Activated CD8-positive, alpha-beta memory T cell treated with anti-CD3 and anti-CD28 coated beads for 36 hours (primary cell): ENCODE results near the gene SSR3. TPM values are rescaled to one million over a fixed set of nuclear protein-coding genes. Genes with fewer than 3 reads are reported as not detected.

Experiments
- CTCF ChIA-PET: fragments of 350-600 bp; sonication (Branson Sonifier 250); formaldehyde crosslinking; loops from one replicate; lab custom pipeline; 2021; ENCODE audit warnings: antibody characterized with exemption; lab: Charles Lee
- POLR2A ChIA-PET: fragments of 350-600 bp; sonication (Branson Sonifier 250); formaldehyde crosslinking; loops from one replicate; lab custom pipeline; 2021; ENCODE audit warnings: antibody characterized with exemption; lab: Charles Lee
- total RNA-seq, 2 experiments: library from RNA; stranded (reverse); gene quantifications; one replicate each; pipeline ENCODE4 v1.2.3, GENCODE V29; 2021

SSR3 gene
- total RNA-seq, 2 experiments from 2014 or later = 182 to 191 TPM

DNA sequence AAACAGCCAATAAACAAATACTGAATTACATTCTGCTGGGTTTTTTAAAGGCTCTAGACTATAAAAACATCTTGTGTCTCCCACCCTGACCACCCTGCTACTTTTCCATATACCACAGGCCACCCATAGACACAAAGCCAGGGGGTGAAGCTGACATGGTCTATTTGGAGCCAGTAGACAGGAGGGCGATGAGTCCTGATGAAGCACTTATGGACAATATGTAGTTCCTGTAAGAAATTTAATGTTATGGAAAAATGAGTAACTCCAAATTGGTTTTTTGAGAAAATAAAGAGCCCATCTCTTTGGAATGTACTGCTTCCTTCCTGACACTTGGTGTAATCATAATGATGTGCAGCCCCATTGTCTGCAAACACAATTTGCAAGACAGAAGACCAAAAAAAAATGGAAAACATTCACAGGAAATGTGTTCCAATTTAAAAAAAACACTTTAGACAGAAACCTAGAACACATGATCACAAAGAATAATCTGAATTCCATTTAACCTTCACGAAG lies 11.8 kb downstream of the SSR3 start:
- ChIA-PET CTCF (no interaction called here), POLR2A (no interaction called here)

- ChIA-PET POLR2A (no interaction called here), CTCF (no interaction called here)
Measured at GRCh38 chr3:156542101-156543042, 12.5 kb downstream of the SSR3 start.

GRCh38 chr3:156539802-156540201 lies 15.1 kb downstream of the SSR3 start:
- POLR2A ChIA-PET = no interaction called here
- CTCF ChIA-PET = interaction anchor here (0.6 to 1.0 kb wide), 2 partner anchors 48 to 139 kb away, joined by 3 to 4 read pairs; no protein-coding TSS in a partner anchor

- ChIA-PET POLR2A (no interaction called here), CTCF (no interaction called here)
Measured at GRCh38 chr3:156539051-156539450, 15.9 kb downstream of the SSR3 start.

DNA sequence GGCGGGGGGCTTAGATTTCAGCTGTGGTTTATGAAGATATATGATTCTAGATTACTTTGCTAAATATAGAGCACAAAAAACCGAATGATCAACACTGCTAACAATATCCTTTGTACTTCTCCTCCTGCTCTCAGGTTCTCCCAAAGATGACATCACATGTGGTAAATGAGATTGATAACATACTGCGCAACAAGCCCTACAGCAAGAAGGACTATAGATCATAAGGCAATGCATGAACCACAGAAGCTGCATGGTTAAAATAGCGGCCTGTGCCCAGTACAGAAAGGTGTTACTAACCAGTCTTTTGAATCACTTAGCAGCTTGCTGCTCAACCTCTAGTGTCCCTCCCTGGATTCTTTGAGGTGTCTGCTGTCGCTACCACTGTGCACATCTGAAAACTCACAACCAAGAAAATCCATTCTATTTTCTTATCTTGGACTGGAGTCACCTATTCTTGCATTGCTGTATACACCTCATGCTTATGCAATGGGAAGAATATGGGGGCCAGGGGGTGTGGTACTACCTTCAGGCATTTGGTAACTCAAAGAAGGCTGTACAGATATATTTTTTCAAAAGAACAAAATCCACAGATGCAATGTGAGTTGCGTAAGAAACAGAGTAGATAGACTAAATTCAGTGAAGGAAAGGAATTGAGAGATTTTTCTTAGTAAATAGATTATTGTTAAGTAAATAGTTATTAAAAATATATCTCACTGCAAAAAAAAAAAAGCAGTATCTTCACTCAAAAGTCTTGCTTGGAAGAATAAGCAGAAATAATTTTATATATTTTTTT lies 18.2 kb downstream of the SSR3 start:
- ChIA-PET POLR2A (no interaction called here), CTCF (interaction anchor here (0.6 kb wide), 1 partner anchor 42 kb away, joined by 3 read pairs; no protein-coding TSS in a partner anchor)

GRCh38 chr3:156535798-156536197 lies 19.1 kb downstream of the SSR3 start:
- POLR2A ChIA-PET = no interaction called here
- CTCF ChIA-PET = interaction anchor here (0.6 to 0.7 kb wide), 2 partner anchors 10 to 43 kb away, joined by 3 read pairs; no protein-coding TSS in a partner anchor

GRCh38 chr3:156535162-156535627 lies 19.7 kb downstream of the SSR3 start:
- ChIA-PET CTCF (interaction anchor here (0.7 kb wide), 1 partner anchor 10 kb away, joined by 3 read pairs; no protein-coding TSS in a partner anchor), POLR2A (no interaction called here)

GRCh38 chr3:156533205-156533604 lies 21.7 kb downstream of the SSR3 start:
- ChIA-PET CTCF (no interaction called here), POLR2A (no interaction called here)

GRCh38 chr3:156532730-156533129 lies 22.2 kb downstream of the SSR3 start:
- CTCF ChIA-PET = no interaction called here
- POLR2A ChIA-PET = no interaction called here

- ChIA-PET POLR2A (no interaction called here), CTCF (no interaction called here)
Measured at GRCh38 chr3:156530980-156531379, 23.9 kb downstream of the SSR3 start.

DNA sequence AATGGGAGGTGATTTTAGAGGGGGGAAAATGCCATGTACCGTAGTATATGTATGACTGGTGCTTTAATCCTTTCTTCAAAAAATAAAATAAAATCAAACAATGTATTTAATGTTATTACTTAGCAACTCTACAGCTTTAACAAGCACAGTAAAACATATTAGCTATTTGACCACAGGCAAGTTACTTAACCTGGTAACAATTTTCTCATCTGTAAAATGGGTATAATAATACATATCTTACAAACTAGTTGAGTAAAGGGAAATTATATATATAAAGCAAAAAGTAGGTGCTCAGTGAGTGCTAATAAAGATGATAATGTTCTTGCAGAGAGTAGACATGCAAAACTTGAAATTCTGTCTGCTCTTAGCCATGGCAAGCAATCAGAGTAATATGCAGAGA lies 27.9 kb downstream of the SSR3 start:
- ChIA-PET CTCF (no interaction called here), POLR2A (no interaction called here)

GRCh38 chr3:156525808-156526207 lies 29.1 kb downstream of the SSR3 start:
- POLR2A ChIA-PET = no interaction called here
- CTCF ChIA-PET = interaction anchor here (1.2 to 1.7 kb wide), 2 partner anchors 10 to 52 kb away, joined by 3 read pairs; no protein-coding TSS in a partner anchor

DNA sequence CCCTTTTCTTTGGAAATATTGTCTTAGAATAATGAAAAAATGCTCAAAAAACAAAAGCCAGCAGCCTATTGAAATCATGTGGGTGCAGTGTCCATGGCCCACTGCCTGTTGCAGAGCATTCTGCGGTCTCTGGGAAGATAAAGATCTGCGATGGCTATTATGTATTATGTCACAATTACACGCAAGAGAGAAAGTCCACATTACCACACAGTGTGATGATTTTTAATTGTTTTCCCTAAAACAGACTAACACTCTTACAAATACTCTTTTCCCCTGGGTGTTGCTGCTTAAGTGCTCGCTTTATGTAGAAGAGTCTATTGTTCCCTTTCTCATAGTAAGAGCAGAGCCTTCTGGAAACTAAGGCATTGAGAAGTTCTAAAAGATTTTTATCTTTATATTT lies 32.2 kb downstream of the SSR3 start:
- ChIA-PET POLR2A (no interaction called here), CTCF (no interaction called here)

DNA sequence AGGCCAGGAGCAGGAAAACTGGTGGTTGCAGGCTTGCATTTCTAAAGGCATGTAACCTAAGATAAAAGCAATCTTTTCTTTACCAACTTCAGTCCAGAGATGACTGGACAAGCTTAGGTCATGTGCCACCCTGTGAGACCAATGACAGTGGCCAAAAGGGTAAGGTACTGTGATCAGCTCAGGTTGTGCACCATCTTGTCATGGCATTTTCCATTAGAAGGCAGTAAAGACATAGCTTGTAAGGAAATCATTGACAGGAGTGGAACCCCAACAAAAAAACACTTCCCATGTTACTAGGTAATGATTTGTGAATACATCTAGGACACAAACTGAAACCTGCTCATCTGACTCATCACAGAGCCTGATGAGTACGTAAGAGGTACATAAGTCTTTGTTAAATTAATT lies 35.2 kb downstream of the SSR3 start:
- ChIA-PET POLR2A (no interaction called here), CTCF (interaction anchor here (0.7 to 0.9 kb wide), 2 partner anchors 10 to 64 kb away, joined by 3 read pairs; no protein-coding TSS in a partner anchor)

DNA sequence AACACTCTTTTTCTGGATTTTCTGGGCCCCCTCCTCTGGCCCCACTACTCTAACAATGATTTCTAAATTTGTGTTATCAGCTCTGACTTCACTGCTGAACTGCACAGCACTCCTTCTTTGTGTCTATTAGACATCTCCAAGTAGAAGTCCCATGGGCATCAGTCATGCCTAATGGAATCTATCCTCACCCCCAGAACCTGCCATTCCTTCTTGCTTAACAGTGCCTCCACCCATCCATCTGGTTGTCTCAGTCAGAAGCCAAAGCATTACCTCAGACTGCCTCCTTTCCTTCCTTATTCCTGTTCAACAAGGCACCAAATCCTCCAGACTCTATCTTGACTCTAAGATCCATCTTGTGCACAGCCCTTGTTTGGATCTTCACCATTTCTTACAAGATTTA lies 36.2 kb downstream of the SSR3 start:
- CTCF ChIA-PET = no interaction called here
- POLR2A ChIA-PET = no interaction called here

DNA sequence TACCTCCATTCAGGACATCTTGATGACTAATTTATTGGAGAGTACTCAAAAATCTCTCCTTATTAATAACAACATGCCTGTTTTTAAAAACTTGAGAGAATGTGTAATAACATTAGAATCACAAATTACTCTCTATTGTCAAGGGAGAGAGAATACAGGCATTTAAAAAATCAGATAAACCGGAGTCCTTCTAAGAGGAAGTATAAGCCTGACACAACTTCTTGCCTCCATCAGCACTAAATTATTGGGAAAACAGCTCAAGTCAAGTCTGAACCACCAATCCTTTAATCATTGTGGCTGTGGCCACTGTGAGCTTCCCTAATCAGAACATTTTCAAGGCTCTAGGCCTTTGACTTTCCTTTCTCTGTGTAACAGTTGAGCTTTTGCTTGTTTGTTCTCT lies 38.0 kb downstream of the SSR3 start:
- CTCF ChIA-PET = no interaction called here
- POLR2A ChIA-PET = no interaction called here

DNA sequence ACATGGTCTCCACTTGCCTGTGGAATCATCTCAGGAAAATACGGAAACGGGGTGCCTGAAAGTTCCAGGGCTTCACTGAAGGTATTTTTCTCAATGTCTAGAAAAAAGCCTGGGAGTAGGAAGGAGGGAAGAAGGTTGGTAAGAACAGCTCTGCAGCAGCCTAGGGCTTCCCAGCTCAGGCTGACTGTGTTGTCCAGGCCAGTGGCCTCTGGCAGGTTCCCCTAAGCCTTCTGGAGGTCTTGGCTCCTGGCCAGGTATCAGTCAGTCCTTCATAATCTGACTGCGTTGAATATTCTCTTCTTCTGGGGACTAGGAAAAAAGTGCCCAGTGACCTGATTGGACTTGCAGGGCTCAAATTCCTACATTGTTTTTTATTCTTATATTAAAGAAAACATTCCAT lies 38.6 kb downstream of the SSR3 start:
- POLR2A ChIA-PET = interaction anchor here (0.6 kb wide), 1 partner anchor 710 kb away, joined by 4 read pairs; the partner anchor contains the start of gene C3orf33
- CTCF ChIA-PET = interaction anchor here (0.9 kb wide), 1 partner anchor 66 kb away, joined by 3 read pairs; no protein-coding TSS in a partner anchor

- POLR2A ChIA-PET = no interaction called here
- CTCF ChIA-PET = no interaction called here
Measured at GRCh38 chr3:156513619-156514018, 41.3 kb downstream of the SSR3 start.

GRCh38 chr3:156511987-156512677 lies 42.8 kb downstream of the SSR3 start:
- POLR2A ChIA-PET = no interaction called here

More at GRCh38 chr3:156511987-156512677, 42.8 kb downstream of the SSR3 start:
- CTCF ChIA-PET = interaction anchor here (0.7 to 1.0 kb wide), 2 partner anchors 64 to 361 kb away, joined by 3 to 4 read pairs; no protein-coding TSS in a partner anchor
